ENCODE measurements around the gene CALML4.

DNA sequence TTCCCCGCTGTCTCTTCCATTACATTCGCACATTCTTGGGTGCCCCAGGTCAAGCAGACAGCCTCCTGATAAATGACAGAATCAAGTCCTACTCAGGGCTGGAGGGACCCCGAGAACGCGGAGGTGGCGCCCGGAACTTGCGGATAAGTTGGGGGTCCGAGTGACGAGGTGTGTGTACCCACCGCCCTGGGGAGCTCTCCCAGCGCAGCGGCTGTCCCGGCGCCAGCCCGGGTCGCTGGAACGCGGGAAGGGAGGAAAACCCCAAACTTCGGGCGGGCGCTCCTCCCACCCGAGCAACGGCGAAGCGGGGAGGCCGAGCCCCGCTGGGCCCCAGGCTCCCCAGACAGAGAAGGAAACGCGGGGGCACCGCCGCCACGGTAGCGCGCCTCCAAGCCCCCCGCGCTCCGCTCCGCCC is 23.8 kb upstream of the CALML4 start:
- TF ChIP-seq, protein P1, sequence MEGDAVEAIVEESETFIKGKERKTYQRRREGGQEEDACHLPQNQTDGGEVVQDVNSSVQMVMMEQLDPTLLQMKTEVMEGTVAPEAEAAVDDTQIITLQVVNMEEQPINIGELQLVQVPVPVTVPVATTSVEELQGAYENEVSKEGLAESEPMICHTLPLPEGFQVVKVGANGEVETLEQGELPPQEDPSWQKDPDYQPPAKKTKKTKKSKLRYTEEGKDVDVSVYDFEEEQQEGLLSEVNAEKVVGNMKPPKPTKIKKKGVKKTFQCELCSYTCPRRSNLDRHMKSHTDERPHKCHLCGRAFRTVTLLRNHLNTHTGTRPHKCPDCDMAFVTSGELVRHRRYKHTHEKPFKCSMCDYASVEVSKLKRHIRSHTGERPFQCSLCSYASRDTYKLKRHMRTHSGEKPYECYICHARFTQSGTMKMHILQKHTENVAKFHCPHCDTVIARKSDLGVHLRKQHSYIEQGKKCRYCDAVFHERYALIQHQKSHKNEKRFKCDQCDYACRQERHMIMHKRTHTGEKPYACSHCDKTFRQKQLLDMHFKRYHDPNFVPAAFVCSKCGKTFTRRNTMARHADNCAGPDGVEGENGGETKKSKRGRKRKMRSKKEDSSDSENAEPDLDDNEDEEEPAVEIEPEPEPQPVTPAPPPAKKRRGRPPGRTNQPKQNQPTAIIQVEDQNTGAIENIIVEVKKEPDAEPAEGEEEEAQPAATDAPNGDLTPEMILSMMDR (IDR thresholded peaks at IDR 0.05): no peak
- TF ChIP-seq POLR2A (IDR thresholded peaks at IDR 0.05) (no peak), POLR2AphosphoS5 (IDR thresholded peaks at IDR 0.05) (no peak)
